ENCODE data around the gene STX1A. TPM values are rescaled to one million over a fixed set of nuclear protein-coding genes. Genes with fewer than 3 reads are reported as not detected.
A peak's percentile ranks its signal among the peaks of the same experiment; 100 is the strongest.

STX1A gene
- total RNA-seq, 1 experiment from 2014 or later = 20.4 TPM

DNA sequence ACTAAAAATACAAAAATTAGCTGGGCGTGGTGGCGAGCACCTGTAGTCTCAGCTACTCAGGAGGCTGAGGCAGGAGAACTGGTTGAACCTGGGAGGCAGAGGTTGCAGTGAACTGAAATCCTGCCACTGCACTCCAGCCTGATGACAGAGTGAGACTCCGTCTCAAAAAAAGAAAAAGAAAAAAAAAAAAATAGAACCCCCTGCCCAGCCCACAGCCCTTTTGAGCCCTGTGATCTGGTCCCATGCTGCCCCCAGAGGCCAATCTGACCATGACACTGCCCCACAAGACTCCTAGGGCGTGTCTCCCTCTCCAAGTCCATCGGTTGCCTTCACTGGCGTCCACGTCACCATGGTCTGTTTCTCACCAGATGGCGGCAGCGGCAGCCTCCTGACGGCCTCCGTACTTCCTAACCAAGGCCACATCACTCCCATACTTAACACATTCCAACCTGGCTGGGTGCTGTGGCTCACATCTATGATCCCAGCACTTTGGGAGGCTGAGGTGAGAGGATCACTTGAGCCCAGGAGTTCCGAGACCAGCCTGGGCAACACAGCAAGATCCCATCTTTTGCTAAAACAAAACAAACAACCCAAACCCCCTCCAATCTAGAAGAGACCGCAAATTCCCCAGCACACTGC lies 18.0 kb downstream of the STX1A start:
- CTCF ChIA-PET = interaction anchor here (0.7 to 8.0 kb wide), 14 partner anchors 10 to 95 kb away, joined by 3 to 61 read pairs (median 4); partner anchors contain the start of genes MLXIPL and STX1A
- H3K4me3 Mint-ChIP-seq = peak overlapping the region; percentile 24; the same call in 1 of the 2 replicates
- peaks cover 15% of the 10 kb centered on the region for H3K4me1 Mint-ChIP-seq
- TF ChIP-seq SMAD3 (CRISPR knock-in tag; IDR thresholded peaks at IDR 0.05; ENCODE audit: borderline replicate concordance) (no peak), GTF2I (CRISPR knock-in tag; conservative IDR thresholded peaks at IDR 0.05) (peak; percentile 92), ZNF121 (CRISPR knock-in tag; IDR thresholded peaks at IDR 0.05) (peak; percentile 97), SMAD4 (CRISPR knock-in tag; IDR thresholded peaks at IDR 0.05) (no peak), NFYB (CRISPR knock-in tag; conservative IDR thresholded peaks at IDR 0.05; ENCODE audit: low read depth) (no peak)
- TF ChIP-seq, protein P1, sequence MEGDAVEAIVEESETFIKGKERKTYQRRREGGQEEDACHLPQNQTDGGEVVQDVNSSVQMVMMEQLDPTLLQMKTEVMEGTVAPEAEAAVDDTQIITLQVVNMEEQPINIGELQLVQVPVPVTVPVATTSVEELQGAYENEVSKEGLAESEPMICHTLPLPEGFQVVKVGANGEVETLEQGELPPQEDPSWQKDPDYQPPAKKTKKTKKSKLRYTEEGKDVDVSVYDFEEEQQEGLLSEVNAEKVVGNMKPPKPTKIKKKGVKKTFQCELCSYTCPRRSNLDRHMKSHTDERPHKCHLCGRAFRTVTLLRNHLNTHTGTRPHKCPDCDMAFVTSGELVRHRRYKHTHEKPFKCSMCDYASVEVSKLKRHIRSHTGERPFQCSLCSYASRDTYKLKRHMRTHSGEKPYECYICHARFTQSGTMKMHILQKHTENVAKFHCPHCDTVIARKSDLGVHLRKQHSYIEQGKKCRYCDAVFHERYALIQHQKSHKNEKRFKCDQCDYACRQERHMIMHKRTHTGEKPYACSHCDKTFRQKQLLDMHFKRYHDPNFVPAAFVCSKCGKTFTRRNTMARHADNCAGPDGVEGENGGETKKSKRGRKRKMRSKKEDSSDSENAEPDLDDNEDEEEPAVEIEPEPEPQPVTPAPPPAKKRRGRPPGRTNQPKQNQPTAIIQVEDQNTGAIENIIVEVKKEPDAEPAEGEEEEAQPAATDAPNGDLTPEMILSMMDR (IDR thresholded peaks at IDR 0.05) = peak; percentile 62
- POLR2A ChIA-PET = interaction anchor here (0.6 to 1.1 kb wide), 4 partner anchors 9 to 154 kb away, joined by 3 to 6 read pairs (median 4); partner anchors contain the start of gene ABHD11
- ATAC-seq = peak; percentile 75
- H3K9me3 Mint-ChIP-seq = no peaks in the 10 kb centered on the region
- no peaks in the 10 kb centered on the region for H3K27me3 Mint-ChIP-seq (ENCODE audit: low read depth)
- peak; percentile 87 for DNase-seq (ENCODE audit: low spot score)
- H3K36me3 Mint-ChIP-seq = peaks cover 23% of the 10 kb centered on the region
- H3K27ac Mint-ChIP-seq = peak overlapping the region; percentile 63; the same call in 1 of the 2 replicates

DNA sequence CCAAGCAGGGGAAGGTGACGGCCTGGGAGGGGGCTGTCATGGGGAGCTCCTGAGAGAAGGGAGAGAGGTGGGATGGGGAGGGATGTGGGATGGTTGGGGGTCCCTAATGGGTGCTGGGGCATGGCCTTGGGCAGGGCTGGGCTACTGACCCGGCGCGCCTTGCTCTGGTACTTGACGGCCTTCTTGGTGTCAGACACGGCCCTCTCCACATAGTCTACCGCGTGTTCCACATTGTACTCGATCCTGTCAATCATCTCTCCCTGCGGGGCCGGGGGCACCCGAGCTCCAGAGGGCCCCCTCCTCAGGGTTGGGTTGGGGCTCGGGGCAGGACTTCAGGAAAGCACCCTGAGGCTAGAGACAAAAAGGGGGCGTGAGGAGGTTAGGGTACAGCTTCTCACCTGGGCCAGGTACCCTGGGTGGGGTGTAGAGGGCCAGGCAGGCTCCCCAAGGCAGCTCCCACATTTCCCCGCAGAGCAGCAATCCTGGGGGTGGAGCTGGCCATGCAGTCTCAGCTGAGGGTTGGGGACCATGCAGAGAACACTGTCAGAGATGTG lies 18.8 kb downstream of the STX1A start:
- Mint-ChIP-seq H3K4me1 (peaks cover 15% of the 10 kb centered on the region), H3K9me3 (no peaks in the 10 kb centered on the region), H3K4me3 (no peak overlapping the region), H3K27me3 (ENCODE audit: low read depth) (no peaks in the 10 kb centered on the region), H3K27ac (no peak overlapping the region), H3K36me3 (peaks cover 32% of the 10 kb centered on the region)
- ATAC-seq = no peak
- ChIA-PET POLR2A (interaction anchor here (0.7 to 0.9 kb wide), 3 partner anchors 38 to 94 kb away, joined by 3 to 6 read pairs (median 4); partner anchors contain the start of gene ABHD11), CTCF (interaction anchor here (0.7 to 8.0 kb wide), 14 partner anchors 9 to 94 kb away, joined by 3 to 61 read pairs (median 4); partner anchors contain the start of genes MLXIPL and STX1A)
- TF ChIP-seq, protein P2, sequence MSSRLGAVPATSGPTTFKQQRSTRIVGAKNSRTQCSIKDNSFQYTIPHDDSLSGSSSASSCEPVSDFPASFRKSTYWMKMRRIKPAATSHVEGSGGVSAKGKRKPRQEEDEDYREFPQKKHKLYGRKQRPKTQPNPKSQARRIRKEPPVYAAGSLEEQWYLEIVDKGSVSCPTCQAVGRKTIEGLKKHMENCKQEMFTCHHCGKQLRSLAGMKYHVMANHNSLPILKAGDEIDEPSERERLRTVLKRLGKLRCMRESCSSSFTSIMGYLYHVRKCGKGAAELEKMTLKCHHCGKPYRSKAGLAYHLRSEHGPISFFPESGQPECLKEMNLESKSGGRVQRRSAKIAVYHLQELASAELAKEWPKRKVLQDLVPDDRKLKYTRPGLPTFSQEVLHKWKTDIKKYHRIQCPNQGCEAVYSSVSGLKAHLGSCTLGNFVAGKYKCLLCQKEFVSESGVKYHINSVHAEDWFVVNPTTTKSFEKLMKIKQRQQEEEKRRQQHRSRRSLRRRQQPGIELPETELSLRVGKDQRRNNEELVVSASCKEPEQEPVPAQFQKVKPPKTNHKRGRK (CRISPR knock-in tag; IDR thresholded peaks at IDR 0.05; ENCODE audit: borderline replicate concordance) = no peak
- TF ChIP-seq, protein P3, sequence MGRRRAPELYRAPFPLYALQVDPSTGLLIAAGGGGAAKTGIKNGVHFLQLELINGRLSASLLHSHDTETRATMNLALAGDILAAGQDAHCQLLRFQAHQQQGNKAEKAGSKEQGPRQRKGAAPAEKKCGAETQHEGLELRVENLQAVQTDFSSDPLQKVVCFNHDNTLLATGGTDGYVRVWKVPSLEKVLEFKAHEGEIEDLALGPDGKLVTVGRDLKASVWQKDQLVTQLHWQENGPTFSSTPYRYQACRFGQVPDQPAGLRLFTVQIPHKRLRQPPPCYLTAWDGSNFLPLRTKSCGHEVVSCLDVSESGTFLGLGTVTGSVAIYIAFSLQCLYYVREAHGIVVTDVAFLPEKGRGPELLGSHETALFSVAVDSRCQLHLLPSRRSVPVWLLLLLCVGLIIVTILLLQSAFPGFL (CRISPR knock-in tag; IDR thresholded peaks at IDR 0.05; ENCODE audit: borderline replicate concordance) = no peak
- no peak for TF ChIP-seq SMAD3 (CRISPR knock-in tag; IDR thresholded peaks at IDR 0.05; ENCODE audit: borderline replicate concordance)
- no peak for TF ChIP-seq HMGA2 (CRISPR knock-in tag; IDR thresholded peaks at IDR 0.05)
- no peak for TF ChIP-seq SMAD4 (CRISPR knock-in tag; IDR thresholded peaks at IDR 0.05)
- TF ChIP-seq, protein P4, sequence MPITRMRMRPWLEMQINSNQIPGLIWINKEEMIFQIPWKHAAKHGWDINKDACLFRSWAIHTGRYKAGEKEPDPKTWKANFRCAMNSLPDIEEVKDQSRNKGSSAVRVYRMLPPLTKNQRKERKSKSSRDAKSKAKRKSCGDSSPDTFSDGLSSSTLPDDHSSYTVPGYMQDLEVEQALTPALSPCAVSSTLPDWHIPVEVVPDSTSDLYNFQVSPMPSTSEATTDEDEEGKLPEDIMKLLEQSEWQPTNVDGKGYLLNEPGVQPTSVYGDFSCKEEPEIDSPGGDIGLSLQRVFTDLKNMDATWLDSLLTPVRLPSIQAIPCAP (CRISPR knock-in tag; IDR thresholded peaks at IDR 0.05) = no peak
- no peak for TF ChIP-seq JUN (CRISPR knock-in tag; IDR thresholded peaks at IDR 0.05)
- TF ChIP-seq ZNF671 (CRISPR knock-in tag; IDR thresholded peaks at IDR 0.05) = no peak
- TF ChIP-seq NR2C2 (CRISPR knock-in tag; IDR thresholded peaks at IDR 0.05) = no peak
- no peak for TF ChIP-seq ETV6 (CRISPR knock-in tag; IDR thresholded peaks at IDR 0.05)
- no peak for TF ChIP-seq MXD4 (CRISPR knock-in tag; IDR thresholded peaks at IDR 0.05; ENCODE audit: borderline replicate concordance)
- no peak for TF ChIP-seq CREM (CRISPR knock-in tag; IDR thresholded peaks at IDR 0.05)
- no peak for TF ChIP-seq GTF2I (CRISPR knock-in tag; conservative IDR thresholded peaks at IDR 0.05)
- DNase-seq (ENCODE audit: low spot score) = no peak

DNA sequence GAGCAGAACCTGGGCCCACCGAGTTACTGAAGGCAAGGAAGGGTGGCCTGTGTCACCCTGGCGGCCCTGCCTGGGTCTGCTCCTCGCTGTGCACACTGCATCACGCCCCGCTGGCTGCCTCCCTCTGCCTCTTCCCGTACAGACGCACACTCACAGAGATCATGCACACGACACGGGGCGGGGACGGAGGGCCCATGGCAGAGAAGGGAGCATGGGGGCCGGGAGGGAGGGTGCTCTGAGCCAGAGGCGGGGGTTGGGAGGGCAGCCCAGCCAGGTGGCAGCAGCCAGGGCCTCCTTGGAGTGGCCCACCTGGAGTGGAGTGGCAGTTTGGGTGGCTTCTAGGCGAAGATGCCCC lies 19.4 kb downstream of the STX1A start:
- Mint-ChIP-seq H3K27me3 (ENCODE audit: low read depth) (no peaks in the 10 kb centered on the region), H3K4me3 (no peak overlapping the region), H3K27ac (no peak overlapping the region), H3K9me3 (no peaks in the 10 kb centered on the region), H3K4me1 (peaks cover 12% of the 10 kb centered on the region), H3K36me3 (peaks cover 36% of the 10 kb centered on the region)
- ChIA-PET POLR2A (no interaction called here), CTCF (interaction anchor here (0.9 to 8.0 kb wide), 5 partner anchors 15 to 93 kb away, joined by 3 to 61 read pairs (median 5); no protein-coding TSS in a partner anchor)
- ATAC-seq (no peak), DNase-seq (ENCODE audit: low spot score) (no peak)
- TF ChIP-seq FOXP1 (CRISPR knock-in tag; IDR thresholded peaks at IDR 0.05; ENCODE audit: borderline replicate concordance) (no peak), SMAD4 (CRISPR knock-in tag; IDR thresholded peaks at IDR 0.05) (no peak), KAT7 (CRISPR knock-in tag; IDR thresholded peaks at IDR 0.05; ENCODE audit: borderline replicate concordance) (no peak), CBFB (CRISPR knock-in tag; IDR thresholded peaks at IDR 0.05; ENCODE audit: low read depth) (no peak), NFE2L1 (CRISPR knock-in tag; IDR thresholded peaks at IDR 0.05) (no peak), NFATC4 (CRISPR knock-in tag; IDR thresholded peaks at IDR 0.05) (no peak), FOXJ3 (CRISPR knock-in tag; IDR thresholded peaks at IDR 0.05; ENCODE audit: borderline replicate concordance) (no peak), RORB (CRISPR knock-in tag; IDR thresholded peaks at IDR 0.05) (no peak)
- TF ChIP-seq, protein P5, sequence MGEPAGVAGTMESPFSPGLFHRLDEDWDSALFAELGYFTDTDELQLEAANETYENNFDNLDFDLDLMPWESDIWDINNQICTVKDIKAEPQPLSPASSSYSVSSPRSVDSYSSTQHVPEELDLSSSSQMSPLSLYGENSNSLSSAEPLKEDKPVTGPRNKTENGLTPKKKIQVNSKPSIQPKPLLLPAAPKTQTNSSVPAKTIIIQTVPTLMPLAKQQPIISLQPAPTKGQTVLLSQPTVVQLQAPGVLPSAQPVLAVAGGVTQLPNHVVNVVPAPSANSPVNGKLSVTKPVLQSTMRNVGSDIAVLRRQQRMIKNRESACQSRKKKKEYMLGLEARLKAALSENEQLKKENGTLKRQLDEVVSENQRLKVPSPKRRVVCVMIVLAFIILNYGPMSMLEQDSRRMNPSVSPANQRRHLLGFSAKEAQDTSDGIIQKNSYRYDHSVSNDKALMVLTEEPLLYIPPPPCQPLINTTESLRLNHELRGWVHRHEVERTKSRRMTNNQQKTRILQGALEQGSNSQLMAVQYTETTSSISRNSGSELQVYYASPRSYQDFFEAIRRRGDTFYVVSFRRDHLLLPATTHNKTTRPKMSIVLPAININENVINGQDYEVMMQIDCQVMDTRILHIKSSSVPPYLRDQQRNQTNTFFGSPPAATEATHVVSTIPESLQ (CRISPR knock-in tag; IDR thresholded peaks at IDR 0.05) = no peak
